ENCODE data around the gene TPRG1L. TPM values are rescaled to one million over a fixed set of nuclear protein-coding genes. Genes with fewer than 3 reads are reported as not detected.

TPRG1L gene
- polyA plus RNA-seq, 1 experiment, result 52.1 TPM

DNA sequence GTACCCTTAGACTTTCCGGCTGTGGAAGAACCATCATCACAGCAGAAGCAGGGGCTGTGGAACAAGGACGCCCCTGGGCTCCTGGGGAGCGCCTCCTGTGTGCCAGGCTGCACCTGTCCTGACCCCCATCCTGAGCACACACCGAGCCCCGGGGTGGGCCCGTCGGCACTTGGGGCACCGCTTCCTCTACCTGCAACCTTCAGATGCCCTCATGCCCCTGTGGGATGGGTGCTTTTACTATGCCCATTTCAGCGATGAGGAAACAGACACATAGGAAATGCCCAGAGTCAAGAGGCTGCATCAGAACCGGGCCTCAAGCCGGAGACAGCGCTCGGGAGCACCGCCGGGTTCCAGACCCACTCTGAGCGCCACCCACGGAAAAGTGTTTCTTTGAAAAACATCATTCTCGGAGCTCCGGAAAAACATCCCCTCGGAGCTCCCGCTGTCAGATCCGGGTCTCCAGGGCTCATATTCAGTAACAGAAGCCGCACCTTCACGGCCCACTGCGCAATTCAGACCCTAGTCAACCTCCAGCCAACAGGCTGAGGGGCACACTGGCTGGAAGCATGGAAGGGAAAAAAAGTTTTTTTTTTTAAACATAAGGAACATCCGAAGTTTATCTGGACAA lies 8.0 kb downstream of the TPRG1L start:
- no peak for DNase-seq (ENCODE audit: low read depth)
- CTCF ChIA-PET, result interaction anchor here (5.4 kb wide), 1 partner anchor 180 kb away, joined by 16 read pairs; no protein-coding TSS in a partner anchor
- POLR2A ChIA-PET, result no interaction called here
- H3K4me3 ChIP-seq (ENCODE audit: low read depth, low read length), result no peak overlapping the region
- H3K27me3 ChIP-seq (ENCODE audit: control insufficient read depth, insufficient read depth, low read length), result no peaks in the 10 kb centered on the region
- TF ChIP-seq, protein P1, sequence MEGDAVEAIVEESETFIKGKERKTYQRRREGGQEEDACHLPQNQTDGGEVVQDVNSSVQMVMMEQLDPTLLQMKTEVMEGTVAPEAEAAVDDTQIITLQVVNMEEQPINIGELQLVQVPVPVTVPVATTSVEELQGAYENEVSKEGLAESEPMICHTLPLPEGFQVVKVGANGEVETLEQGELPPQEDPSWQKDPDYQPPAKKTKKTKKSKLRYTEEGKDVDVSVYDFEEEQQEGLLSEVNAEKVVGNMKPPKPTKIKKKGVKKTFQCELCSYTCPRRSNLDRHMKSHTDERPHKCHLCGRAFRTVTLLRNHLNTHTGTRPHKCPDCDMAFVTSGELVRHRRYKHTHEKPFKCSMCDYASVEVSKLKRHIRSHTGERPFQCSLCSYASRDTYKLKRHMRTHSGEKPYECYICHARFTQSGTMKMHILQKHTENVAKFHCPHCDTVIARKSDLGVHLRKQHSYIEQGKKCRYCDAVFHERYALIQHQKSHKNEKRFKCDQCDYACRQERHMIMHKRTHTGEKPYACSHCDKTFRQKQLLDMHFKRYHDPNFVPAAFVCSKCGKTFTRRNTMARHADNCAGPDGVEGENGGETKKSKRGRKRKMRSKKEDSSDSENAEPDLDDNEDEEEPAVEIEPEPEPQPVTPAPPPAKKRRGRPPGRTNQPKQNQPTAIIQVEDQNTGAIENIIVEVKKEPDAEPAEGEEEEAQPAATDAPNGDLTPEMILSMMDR (IDR thresholded peaks at IDR 0.05; ENCODE audit: insufficient read depth, low read depth, low read length), result no peak
- peaks cover 35% of the 10 kb centered on the region for H3K36me3 ChIP-seq (ENCODE audit: control insufficient read depth, insufficient read depth, low read length)

DNA sequence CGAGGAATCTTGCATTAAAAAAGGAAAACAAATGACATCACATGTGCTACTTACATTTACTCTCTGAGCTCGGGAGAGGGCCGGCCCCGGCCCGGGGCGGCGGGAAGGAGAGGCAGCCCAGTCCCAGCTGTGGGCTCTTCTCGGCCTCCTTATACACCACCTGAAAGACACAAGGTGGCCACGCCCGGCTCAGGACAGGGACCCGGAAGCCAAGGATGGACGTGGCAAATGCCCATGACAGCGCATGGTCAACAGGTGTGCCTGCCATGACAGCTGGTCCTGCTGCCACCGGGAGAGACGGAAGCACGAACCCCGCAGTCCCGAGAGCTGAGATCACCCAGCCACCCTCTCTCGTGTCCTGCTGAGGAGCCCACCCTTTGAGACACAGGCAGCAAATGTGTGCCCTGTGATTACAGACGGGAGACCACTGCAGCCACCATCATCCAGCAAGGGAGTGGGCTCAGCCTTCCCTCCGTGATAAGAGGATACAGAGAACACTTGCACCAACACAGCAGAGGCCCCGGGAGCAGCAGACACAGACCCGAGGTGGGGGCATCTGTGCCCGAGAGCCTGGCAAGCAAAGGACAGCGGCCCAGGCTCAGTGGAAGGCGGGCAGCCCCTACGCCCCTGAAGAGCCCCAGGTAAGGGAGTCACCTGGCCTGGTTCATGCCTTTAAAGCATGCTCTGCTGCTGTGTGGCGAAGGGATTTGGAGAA lies 8.7 kb downstream of the TPRG1L start:
- H3K4me3 ChIP-seq (ENCODE audit: low read depth, low read length), result no peak overlapping the region
- CTCF ChIA-PET, result interaction anchor here (5.4 kb wide), 1 partner anchor 181 kb away, joined by 16 read pairs; no protein-coding TSS in a partner anchor
- DNase-seq (ENCODE audit: low read depth), result no peak
- TF ChIP-seq, protein P1 (IDR thresholded peaks at IDR 0.05; ENCODE audit: insufficient read depth, low read depth, low read length), result no peak
- POLR2A ChIA-PET, result no interaction called here
- H3K36me3 ChIP-seq (ENCODE audit: control insufficient read depth, insufficient read depth, low read length), result peaks cover 30% of the 10 kb centered on the region
- no peaks in the 10 kb centered on the region for H3K27me3 ChIP-seq (ENCODE audit: control insufficient read depth, insufficient read depth, low read length)

DNA sequence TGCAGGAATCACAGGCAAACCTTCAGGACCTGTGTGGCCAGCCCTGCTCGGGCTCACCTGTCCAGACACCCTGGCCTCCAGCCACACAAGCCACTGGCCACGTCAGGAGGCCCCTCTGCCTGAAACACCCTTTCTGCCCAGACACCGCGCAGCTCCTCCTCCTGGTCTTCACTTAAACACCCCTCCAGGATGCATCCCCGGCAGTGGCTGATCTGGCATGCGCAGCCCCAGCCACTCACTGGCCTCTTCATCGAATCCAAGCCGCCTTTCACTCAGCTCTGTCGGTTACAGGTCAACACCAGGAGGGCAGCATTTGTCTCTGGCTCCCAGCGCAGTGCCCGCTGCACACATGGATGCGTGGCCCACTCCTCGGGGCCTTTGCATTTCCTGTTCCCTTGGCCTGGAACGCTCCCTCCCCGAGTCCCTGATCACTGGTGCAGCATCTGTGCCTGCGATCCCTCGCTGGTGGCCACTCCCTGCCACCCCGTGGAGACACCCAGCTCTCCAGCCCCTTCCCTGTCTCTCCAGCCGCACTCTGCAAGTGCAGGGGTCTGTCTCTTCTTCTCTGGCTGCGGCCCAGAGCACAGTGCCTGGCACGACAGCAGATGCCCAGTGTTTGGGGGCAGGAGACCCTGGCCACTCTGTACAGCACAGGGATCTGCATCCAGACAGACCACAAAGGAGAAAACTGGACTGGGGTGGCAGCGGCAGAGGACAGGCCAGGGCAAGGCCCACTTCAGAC lies 9.4 kb downstream of the TPRG1L start:
- ChIA-PET CTCF (interaction anchor here (5.4 kb wide), 1 partner anchor 181 kb away, joined by 16 read pairs; no protein-coding TSS in a partner anchor), POLR2A (no interaction called here)
- Histone ChIP-seq H3K27me3 (ENCODE audit: control insufficient read depth, insufficient read depth, low read length) (no peaks in the 10 kb centered on the region), H3K4me3 (ENCODE audit: low read depth, low read length) (no peak overlapping the region), H3K36me3 (ENCODE audit: control insufficient read depth, insufficient read depth, low read length) (peaks cover 29% of the 10 kb centered on the region)
- no peak for DNase-seq (ENCODE audit: low read depth)
- TF ChIP-seq, protein P1 (IDR thresholded peaks at IDR 0.05; ENCODE audit: insufficient read depth, low read depth, low read length), result no peak

DNA sequence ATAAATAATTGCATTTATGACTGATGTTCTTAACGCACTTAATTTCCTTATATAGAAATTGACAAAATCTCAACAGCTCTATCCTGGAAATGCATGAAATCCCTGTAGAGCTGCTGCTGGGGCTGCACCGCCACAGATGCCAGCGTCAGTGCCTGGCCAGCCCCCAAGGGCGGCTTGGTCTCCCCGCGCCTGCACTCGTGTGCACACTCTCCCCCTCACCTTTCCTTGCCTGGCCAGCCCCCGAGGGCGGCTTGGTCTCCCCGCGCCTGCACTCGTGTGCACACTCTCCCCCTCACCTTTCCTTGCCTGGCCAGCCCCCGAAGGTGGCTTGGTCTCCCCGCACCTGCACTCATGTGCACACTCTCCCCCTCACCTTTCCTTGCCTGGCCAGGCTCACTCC lies 11.3 kb downstream of the TPRG1L start:
- H3K36me3 ChIP-seq (ENCODE audit: control insufficient read depth, insufficient read depth, low read length), result peaks cover 28% of the 10 kb centered on the region
- ChIA-PET CTCF (interaction anchor here (1.4 to 5.4 kb wide), 3 partner anchors 12 to 183 kb away, joined by 3 to 16 read pairs (median 3); no protein-coding TSS in a partner anchor), POLR2A (no interaction called here)
- no peak for DNase-seq (ENCODE audit: low read depth)
- no peak overlapping the region for H3K4me3 ChIP-seq (ENCODE audit: low read depth, low read length)
- TF ChIP-seq, protein P1 (IDR thresholded peaks at IDR 0.05; ENCODE audit: insufficient read depth, low read depth, low read length), result no peak
- no peaks in the 10 kb centered on the region for H3K27me3 ChIP-seq (ENCODE audit: control insufficient read depth, insufficient read depth, low read length)

DNA sequence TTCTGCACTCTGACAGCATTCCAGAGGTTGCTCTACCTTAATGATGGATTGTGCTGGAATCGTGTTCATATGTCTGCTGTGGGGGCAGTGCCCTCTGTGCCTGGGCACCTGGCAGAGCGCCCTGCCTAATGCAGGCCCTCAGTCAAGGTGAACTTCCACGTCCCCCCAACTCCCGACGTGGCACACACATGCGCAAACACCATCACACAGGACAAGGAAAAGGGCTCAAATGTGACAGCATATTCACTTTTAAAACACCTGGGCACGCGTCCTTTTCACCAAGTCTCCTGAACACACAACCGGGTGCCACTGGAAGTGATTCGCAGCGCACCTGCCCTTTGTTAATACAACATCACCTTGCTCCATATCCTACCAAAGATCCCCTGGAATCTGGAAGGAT lies 11.7 kb downstream of the TPRG1L start:
- no peak for DNase-seq (ENCODE audit: low read depth)

More for the DNA sequence above, 11.7 kb downstream of the TPRG1L start:
- H3K36me3 ChIP-seq (ENCODE audit: control insufficient read depth, insufficient read depth, low read length), result peaks cover 27% of the 10 kb centered on the region
- ChIA-PET CTCF (interaction anchor here (1.5 kb wide), 1 partner anchor 12 kb away, joined by 3 read pairs; no protein-coding TSS in a partner anchor), POLR2A (no interaction called here)
- H3K27me3 ChIP-seq (ENCODE audit: control insufficient read depth, insufficient read depth, low read length), result no peaks in the 10 kb centered on the region
- TF ChIP-seq, protein P1 (IDR thresholded peaks at IDR 0.05; ENCODE audit: insufficient read depth, low read depth, low read length), result no peak
- no peak overlapping the region for H3K4me3 ChIP-seq (ENCODE audit: low read depth, low read length)

Measured in BJ (cell line).